Testis (tissue), 2 donors: ENCODE results near the gene EEF1AKMT1.

Experiments
- CTCF ChIP-seq, 3 experiments: fragments of 450-650 bp in 2 of 3; fragments of 200-600 bp in 1 of 3; sonication (generic) in 1 of 3; IDR thresholded peaks; one replicate each; pipeline ENCODE4 v1.5.1; 2016 to 2019; ENCODE audit warnings: antibody characterized with exemption in 3 of 3, mild to moderate bottlenecking in 2 of 3, moderate library complexity in 1 of 3
- POLR2A ChIP-seq: fragments of 450-650 bp; IDR thresholded peaks from one replicate; pipeline ENCODE4 v1.6.1; 2017; ENCODE audit warnings: antibody characterized with exemption, mild to moderate bottlenecking, moderate library complexity

- no peak for TF ChIP-seq CTCF (IDR thresholded peaks at IDR 0.05)
- no peak for TF ChIP-seq POLR2A
These were observed 55.9 kb downstream of the EEF1AKMT1 start for GRCh38 chr13:20717581-20718542.
